K562 (cell line): Measurements from ENCODE around the gene PPP3CA. TPM values are rescaled to one million over a fixed set of nuclear protein-coding genes. Genes with fewer than 3 reads are reported as not detected.

Experiments used
- ATAC-seq: fragments of 200-7000 bp; cut with Tn5 transposase; 3 replicates; pipeline ENCODE4 v1.9.1; 2020; ENCODE audit warnings: moderate library complexity
- BruUV-seq: library from RNA; stranded (reverse); fragments of 400-500 nt; replicated peaks from 2 replicates; lab custom pipeline; 2021; lab: Mats Ljungman, UMichigan
- CTCF ChIA-PET: fragments of 300-600 bp; formaldehyde crosslinking; extraction: SDS; loops from one replicate; lab custom pipeline; 2021; ENCODE audit warnings: low intra/inter-chr PET ratio; lab: Yijun Ruan, JAX
- POLR2A ChIA-PET: fragments of 300-600, 350-650 bp; sonication (Branson Sonifier 250); formaldehyde crosslinking; extraction: SDS; loops from one replicate; lab custom pipeline; 2021; ENCODE audit warnings: antibody characterized with exemption, inconsistent platforms; lab: Yijun Ruan, JAX
- DNase-seq, 4 experiments: peaks; one replicate each; pipeline versions ENCODE4 v3.0.0 to v3.0.0-alpha.2; 2011 to 2018; ENCODE audit warnings: low spot score in 3 of 4, mixed read lengths in 3 of 4; ENCODE audit errors: extremely low read depth in 1 of 4
- FAIRE-seq: peaks from 2 replicates; lab custom pipeline; 2011; peaks lifted over from hg19 to GRCh38; lab: Jason Lieb, UNC
- H2AFZ ChIP-seq: 2 replicates; pipeline ENCODE4 v1.6.0; 2011; ENCODE audit warnings: low read depth, low read length, control low read depth, inconsistent platforms
- H3K27ac ChIP-seq: fragments of 200-600 bp; 3 replicates; pipeline ENCODE4 v1.8.0; 2011; ENCODE audit warnings: low read depth, mild to moderate bottlenecking, control low read depth, inconsistent platforms, low read length, moderate library complexity, mixed read lengths; ENCODE audit errors: extremely low read depth
- H3K27me3 ChIP-seq, 2 experiments: fragments of 300-600 bp in 1 of 2; 2 replicates in 1 of 2; 3 replicates in 1 of 2; pipeline versions ENCODE4 v1.6.0 to v1.8.0; 2011; ENCODE audit warnings: inconsistent platforms in 2 of 2, low read length in 2 of 2, mild to moderate bottlenecking in 1 of 2, mixed read lengths in 1 of 2, moderate library complexity in 1 of 2; ENCODE audit not compliant: control insufficient read depth in 2 of 2, insufficient read depth in 2 of 2
- H3K36me3 ChIP-seq: fragments of 300-600 bp; 3 replicates; pipeline ENCODE4 v1.8.0; 2011; ENCODE audit warnings: mild to moderate bottlenecking, low read length, inconsistent platforms; ENCODE audit not compliant: control insufficient read depth, insufficient read depth
- H3K4me1 ChIP-seq, 2 experiments: fragments of 200-600 bp in 1 of 2; replicated peaks in 1 of 2; 2 replicates in 1 of 2; 3 replicates in 1 of 2; pipeline versions ENCODE4 v1.5.1 to v1.8.0; 2011; ENCODE audit warnings: inconsistent platforms in 2 of 2, low read length in 2 of 2, mild to moderate bottlenecking in 1 of 2, mixed read lengths in 1 of 2, moderate library complexity in 1 of 2; ENCODE audit not compliant: control insufficient read depth in 2 of 2, insufficient read depth in 2 of 2
- H3K4me2 ChIP-seq: 2 replicates; pipeline ENCODE4 v1.6.1; 2011; ENCODE audit warnings: low read length, control low read depth, inconsistent platforms, mixed read lengths; ENCODE audit not compliant: insufficient read depth
- H3K4me3 ChIP-seq: fragments of 200-600 bp; sonication (generic), shearing (Covaris generic); 2 replicates; pipeline ENCODE4 v1.5.1; 2016; ENCODE audit warnings: control low read depth, inconsistent platforms
- H3K79me2 ChIP-seq: fragments of 200-600 bp; 3 replicates; pipeline ENCODE4 v1.8.0; 2011; ENCODE audit warnings: low read length, inconsistent platforms; ENCODE audit not compliant: control insufficient read depth, insufficient read depth
- H3K9ac ChIP-seq, 2 experiments: 2 replicates each; pipeline versions ENCODE4 v1.6.0 to v1.6.1; 2011; ENCODE audit warnings: low read depth in 2 of 2, low read length in 2 of 2, control low read depth in 1 of 2, inconsistent platforms in 1 of 2, mild to moderate bottlenecking in 1 of 2, mixed read lengths in 1 of 2; ENCODE audit not compliant: insufficient read depth in 1 of 2
- H3K9me1 ChIP-seq: one replicate; pipeline ENCODE4 v1.6.0; 2011; ENCODE audit warnings: inconsistent platforms, mild to moderate bottlenecking, low read length, moderate library complexity; ENCODE audit not compliant: control insufficient read depth, insufficient read depth
- H3K9me3 ChIP-seq: replicated peaks from 2 replicates; pipeline ENCODE4 v1.5.1; 2011; ENCODE audit warnings: low read depth, low read length, inconsistent platforms; ENCODE audit not compliant: control insufficient read depth, insufficient read depth
- H4K20me1 ChIP-seq: replicated peaks from 2 replicates; pipeline ENCODE4 v1.6.1; 2011; ENCODE audit warnings: low read length, inconsistent platforms, mixed read lengths; ENCODE audit not compliant: control insufficient read depth, insufficient read depth
- ATF4 ChIP-seq: fragments of 450-650 bp; formaldehyde crosslinking; IDR thresholded peaks from 2 replicates; pipeline ENCODE4 v1.4.0; 2022; ENCODE audit warnings: mild to moderate bottlenecking, moderate library complexity
- ATF7 ChIP-seq: fragments of 450-650 bp; IDR thresholded peaks from 2 replicates; pipeline ENCODE4 v1.7.1; 2014; ENCODE audit warnings: mild to moderate bottlenecking, moderate library complexity
- EP300 ChIP-seq: IDR thresholded peaks from 2 replicates; pipeline ENCODE4 v1.6.1; 2012; ENCODE audit warnings: low read length, improper control_type of control experiment
- FOSL1 ChIP-seq: fragments of 200-800 bp; sonication (Bioruptor generic); conservative IDR thresholded peaks from 2 replicates; pipeline ENCODE4 v1.6.1; 2016; ENCODE audit warnings: missing genetic modification characterization, missing compliant biosample characterization
- HDAC2 ChIP-seq: fragments of 450-650 bp; IDR thresholded peaks from 2 replicates; pipeline ENCODE4 v1.6.1; 2016; ENCODE audit warnings: mild to moderate bottlenecking
- PHF21A ChIP-seq: fragments of 450-650 bp; IDR thresholded peaks from 2 replicates; pipeline ENCODE4 v1.6.1; 2017; ENCODE audit warnings: low read depth, borderline replicate concordance
- RBM39 ChIP-seq: fragments of 200-400 bp; formaldehyde crosslinking; optimal IDR thresholded peaks from 2 replicates; pipeline ENCODE3; 2018; ENCODE audit warnings: low read depth, low read length
- SMAD4 ChIP-seq: fragments of 250-450 bp; sonication (Bioruptor Pico); conservative IDR thresholded peaks from 2 replicates; pipeline ENCODE4 v1.8.0; 2021; ENCODE audit warnings: inconsistent platforms, mild to moderate bottlenecking, moderate library complexity
- TARDBP ChIP-seq: fragments of 450-650 bp; IDR thresholded peaks from 2 replicates; pipeline ENCODE4 v1.6.1; 2016
- ZKSCAN3 ChIP-seq: fragments of 250-450 bp; sonication (Bioruptor Pico); IDR thresholded peaks from 2 replicates; pipeline ENCODE4 v1.4.0; 2020
- ZNF512 ChIP-seq: IDR thresholded peaks from 2 replicates; pipeline ENCODE4 v1.6.1; 2016; ENCODE audit warnings: missing genetic modification characterization, missing compliant biosample characterization
- whole genome bisulfite sequencing: fragments of 100-300 bp; shearing (Covaris generic); methylation state at CpG from one replicate; pipeline ENCODE4 v1.1.6; 2016; ENCODE audit warnings: low coverage, mixed read lengths; ENCODE audit not compliant: insufficient coverage; ENCODE audit errors: missing lambda C conversion rate; 5-methylcytosine and 5-hydroxymethylcytosine counted together
- in situ Hi-C: fragments of 300-500 bp; cut with MboI; formaldehyde crosslinking; loops from 4 replicates; pipeline ENCODE4 v1.15.0; 2018; ENCODE audit warnings: inconsistent platforms, mixed read lengths
- intact Hi-C: fragments of 100-400 bp; cut with micrococcal nuclease; formaldehyde crosslinking; loops from 2 replicates; pipeline ENCODE4 v1.14.2; 2022
- polyA plus RNA-seq, 8 experiments: library from polyadenylated mRNA; depleted of rRNA in 4 of 8; stranded (reverse) in 5 of 8; unstranded in 3 of 8; fragments of >200 nt; fragmentation: Nextera tagmentation in 2 of 8; fragmentation: Illumina TruSeq in 1 of 8; extraction: Ambion mirVana in 2 of 8; extraction: Trizol in 1 of 8; gene quantifications; 2 replicates each; pipeline versions ENCODE4 v1.2.1 to v1.2.3, GENCODE V29; 2011 to 2014; ENCODE audit warnings: inconsistent platforms in 1 of 8, missing spikeins in 1 of 8
- total RNA-seq, 7 experiments: library from RNA; depleted of rRNA in 6 of 7; stranded (reverse); fragments of >200 nt in 6 of 7; fragmentation: Illumina TruSeq in 2 of 7; extraction: Trizol in 2 of 7; gene quantifications; 2 replicates each; pipeline versions ENCODE4 v1.2.1 to v1.2.3, GENCODE V29; 2011 to 2021; ENCODE audit warnings: low replicate concordance in 1 of 7
- TF ChIP-seq, protein P1 (sequence below): IDR thresholded peaks from 2 replicates; pipeline ENCODE4 v1.6.1; 2011; ENCODE audit not compliant: insufficient read length; ENCODE audit errors: extremely low read depth
- TF ChIP-seq, protein P2 (sequence below): fragments of 450-650 bp; conservative IDR thresholded peaks from 2 replicates; pipeline ENCODE4 v1.6.1; 2016; ENCODE audit warnings: missing genetic modification characterization, low read depth, mild to moderate bottlenecking, missing compliant biosample characterization, moderate library complexity

PPP3CA gene
- total and polyA plus RNA-seq, 9 of the 15 experiments (the other 6 are each of a cell fraction or from before 2014, with no cell fraction given): 0.94 to 3.2 (median 1.6) TPM

DNA sequence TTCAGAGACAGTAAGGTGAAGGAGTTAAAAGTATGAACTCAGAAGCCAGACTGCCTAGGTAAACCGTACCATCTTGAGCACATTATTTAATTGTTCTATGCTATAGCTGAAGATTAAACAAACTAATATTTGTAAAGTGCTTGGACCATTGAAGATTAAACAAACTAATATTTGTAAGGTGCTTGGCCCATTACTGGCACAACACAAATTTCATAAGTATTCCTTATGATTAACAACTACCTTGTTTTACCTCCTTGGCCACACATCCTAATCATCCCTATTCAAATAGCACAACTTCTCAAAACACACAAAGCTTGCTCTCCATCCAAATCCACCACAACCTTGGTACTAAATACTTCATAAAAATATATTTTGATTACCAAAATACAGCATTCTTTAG lies 137.0 kb downstream of the PPP3CA start:
- intact Hi-C loops: no loop called here
- Histone ChIP-seq H3K79me2 (no peaks in the 10 kb centered on the region), H3K9me3 (no peaks in the 10 kb centered on the region; the same call in 1 of the 2 replicates), H3K4me1 (no peaks in the 10 kb centered on the region), H3K27me3 (no peaks in the 10 kb centered on the region), H3K4me3 (no peak overlapping the region), H3K36me3 (no peaks in the 10 kb centered on the region), H3K9ac (no peak overlapping the region), H3K27ac (no peak overlapping the region), H2AFZ (no peak overlapping the region), H3K9me1 (no peaks in the 10 kb centered on the region), H3K4me2 (no peak overlapping the region), H4K20me1 (no peaks in the 10 kb centered on the region)
- in situ Hi-C loops: no loop called here
- no peak for ATAC-seq
- FAIRE-seq: no peak
- DNase-seq: no peak
- ChIA-PET CTCF (no interaction called here), POLR2A (no interaction called here)
- WGBS: 0% methylated on average over 1 of the region's 1 CpG
- BruUV-seq: no TSS peak
- no peak for TF ChIP-seq SMAD4 (CRISPR knock-in tag)
- no peak for TF ChIP-seq HDAC2
- no peak for TF ChIP-seq ATF7
- no peak for TF ChIP-seq ZNF512 (tag)
- TF ChIP-seq EP300: no peak
- TF ChIP-seq PHF21A: no peak
- TF ChIP-seq ATF4: no peak
- no peak for TF ChIP-seq ZKSCAN3
- no peak for TF ChIP-seq RBM39
- TF ChIP-seq FOSL1 (tag): no peak
- no peak for TF ChIP-seq TARDBP
- TF ChIP-seq, protein P1, sequence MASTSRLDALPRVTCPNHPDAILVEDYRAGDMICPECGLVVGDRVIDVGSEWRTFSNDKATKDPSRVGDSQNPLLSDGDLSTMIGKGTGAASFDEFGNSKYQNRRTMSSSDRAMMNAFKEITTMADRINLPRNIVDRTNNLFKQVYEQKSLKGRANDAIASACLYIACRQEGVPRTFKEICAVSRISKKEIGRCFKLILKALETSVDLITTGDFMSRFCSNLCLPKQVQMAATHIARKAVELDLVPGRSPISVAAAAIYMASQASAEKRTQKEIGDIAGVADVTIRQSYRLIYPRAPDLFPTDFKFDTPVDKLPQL: no peak
- TF ChIP-seq, protein P2, sequence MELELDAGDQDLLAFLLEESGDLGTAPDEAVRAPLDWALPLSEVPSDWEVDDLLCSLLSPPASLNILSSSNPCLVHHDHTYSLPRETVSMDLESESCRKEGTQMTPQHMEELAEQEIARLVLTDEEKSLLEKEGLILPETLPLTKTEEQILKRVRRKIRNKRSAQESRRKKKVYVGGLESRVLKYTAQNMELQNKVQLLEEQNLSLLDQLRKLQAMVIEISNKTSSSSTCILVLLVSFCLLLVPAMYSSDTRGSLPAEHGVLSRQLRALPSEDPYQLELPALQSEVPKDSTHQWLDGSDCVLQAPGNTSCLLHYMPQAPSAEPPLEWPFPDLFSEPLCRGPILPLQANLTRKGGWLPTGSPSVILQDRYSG (tag): no peak
